ENCODE results near the gene SPRED2.

The SPRED2 gene

DNA sequence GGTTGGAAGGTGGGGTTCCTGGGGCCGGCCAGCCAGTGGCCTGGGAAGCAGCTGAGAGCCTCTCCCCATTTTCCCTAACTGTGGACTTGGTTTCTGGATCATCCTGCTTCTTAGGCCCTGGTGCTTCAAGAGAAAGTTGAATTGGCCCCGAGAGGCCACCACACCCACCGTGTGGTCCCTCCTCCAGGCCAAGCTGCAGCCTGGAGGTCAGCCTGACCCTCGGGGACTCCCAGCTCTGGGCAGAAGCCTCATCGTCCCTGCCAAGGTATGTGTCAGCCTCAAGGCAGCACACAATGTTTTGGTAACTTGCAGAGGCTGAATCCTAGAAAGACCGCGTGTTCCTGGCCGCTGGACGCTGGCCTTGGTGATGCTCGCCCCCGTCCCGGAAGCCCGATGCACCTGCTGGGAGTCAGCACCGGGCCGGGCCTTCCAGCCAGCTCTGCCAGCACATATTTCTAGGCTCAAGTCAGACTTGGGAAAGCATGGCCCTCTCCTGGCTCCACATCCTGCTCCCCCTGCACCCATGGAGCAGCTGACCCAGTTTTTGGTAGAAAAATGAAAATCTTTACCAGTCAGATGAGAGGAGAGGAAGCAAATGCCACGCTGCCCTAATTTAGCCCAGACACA is 132.2 kb downstream of the SPRED2 start:
- peak overlapping the region; percentile 85 for H3K27ac ChIP-seq
- DNase-seq (ENCODE audit: low read depth, low spot score): no peak
- peak overlapping the region; percentile 58 for H3K4me3 ChIP-seq
- TF ChIP-seq POLR2AphosphoS5 (IDR thresholded peaks at IDR 0.05; ENCODE audit: borderline replicate concordance, low read depth, low read length) (no peak), EZH2 (IDR thresholded peaks at IDR 0.05) (no peak), FOXP2 (optimal IDR thresholded peaks at IDR 0.05; ENCODE audit: control extremely low read depth, extremely low read length, insufficient read depth) (no peak)
- no peaks in the 10 kb centered on the region for H3K36me3 ChIP-seq (ENCODE audit: insufficient read depth, low read length)
- H3K9me3 ChIP-seq (ENCODE audit: low read depth, low read length): no peaks in the 10 kb centered on the region
- peak overlapping the region; percentile 46 for H3K9ac ChIP-seq (ENCODE audit: insufficient read length)

DNA sequence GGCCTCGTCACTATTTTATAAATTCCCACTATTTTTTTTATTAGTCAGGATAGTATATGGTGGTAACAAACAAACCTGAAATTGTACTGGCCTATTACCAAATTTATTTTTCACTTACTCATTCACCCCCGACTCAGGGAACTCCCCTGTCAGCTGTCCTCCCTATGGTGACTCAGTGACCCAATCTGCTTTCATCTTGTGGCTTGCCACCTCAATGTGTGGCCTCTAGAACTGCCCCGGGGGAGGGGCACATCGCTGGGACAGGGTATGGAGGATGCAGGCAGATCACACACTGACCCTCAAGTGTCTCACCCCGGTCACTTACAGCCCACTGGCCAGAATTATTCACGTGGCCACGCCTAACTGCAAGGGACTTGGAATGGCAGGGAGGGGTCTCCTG is 133.2 kb downstream of the SPRED2 start:
- no peak for DNase-seq (ENCODE audit: low read depth, low spot score)
- peak overlapping the region; percentile 7 for H3K9ac ChIP-seq (ENCODE audit: insufficient read length)
- no peak overlapping the region for H3K27ac ChIP-seq
- no peaks in the 10 kb centered on the region for H3K36me3 ChIP-seq (ENCODE audit: insufficient read depth, low read length)
- TF ChIP-seq FOXP2 (optimal IDR thresholded peaks at IDR 0.05; ENCODE audit: control extremely low read depth, extremely low read length, insufficient read depth) (no peak), EZH2 (IDR thresholded peaks at IDR 0.05) (no peak), POLR2AphosphoS5 (IDR thresholded peaks at IDR 0.05; ENCODE audit: borderline replicate concordance, low read depth, low read length) (no peak)
- H3K4me3 ChIP-seq: no peak overlapping the region
- H3K9me3 ChIP-seq (ENCODE audit: low read depth, low read length): no peaks in the 10 kb centered on the region

DNA sequence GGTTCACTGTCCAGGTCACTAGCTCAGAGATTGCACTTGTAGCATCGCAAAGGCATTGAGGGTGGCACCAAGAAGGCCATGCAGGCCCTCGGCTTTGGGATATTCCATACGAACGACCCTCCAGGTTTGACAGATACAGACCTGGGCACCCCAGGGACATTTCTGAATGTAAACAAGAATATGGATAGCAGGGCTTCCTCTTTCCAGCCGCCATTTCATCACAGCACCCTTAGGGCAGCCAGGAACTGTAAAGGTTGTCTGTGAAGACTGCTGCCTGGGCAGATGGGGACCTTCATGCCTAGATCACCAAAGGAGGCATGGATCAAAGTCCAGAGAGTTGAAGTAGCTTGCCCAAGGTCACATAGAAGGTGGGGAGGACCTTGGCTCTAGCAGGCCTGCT is 134.3 kb downstream of the SPRED2 start:
- DNase-seq (ENCODE audit: low read depth, low spot score): no peak
- no peak for TF ChIP-seq EZH2 (IDR thresholded peaks at IDR 0.05)
- no peak for TF ChIP-seq POLR2AphosphoS5 (IDR thresholded peaks at IDR 0.05; ENCODE audit: borderline replicate concordance, low read depth, low read length)
- TF ChIP-seq FOXP2 (optimal IDR thresholded peaks at IDR 0.05; ENCODE audit: control extremely low read depth, extremely low read length, insufficient read depth): no peak
- Histone ChIP-seq H3K9me3 (ENCODE audit: low read depth, low read length) (no peaks in the 10 kb centered on the region), H3K9ac (ENCODE audit: insufficient read length) (no peak overlapping the region), H3K36me3 (ENCODE audit: insufficient read depth, low read length) (no peaks in the 10 kb centered on the region), H3K4me3 (no peak overlapping the region), H3K27ac (no peak overlapping the region)

DNA sequence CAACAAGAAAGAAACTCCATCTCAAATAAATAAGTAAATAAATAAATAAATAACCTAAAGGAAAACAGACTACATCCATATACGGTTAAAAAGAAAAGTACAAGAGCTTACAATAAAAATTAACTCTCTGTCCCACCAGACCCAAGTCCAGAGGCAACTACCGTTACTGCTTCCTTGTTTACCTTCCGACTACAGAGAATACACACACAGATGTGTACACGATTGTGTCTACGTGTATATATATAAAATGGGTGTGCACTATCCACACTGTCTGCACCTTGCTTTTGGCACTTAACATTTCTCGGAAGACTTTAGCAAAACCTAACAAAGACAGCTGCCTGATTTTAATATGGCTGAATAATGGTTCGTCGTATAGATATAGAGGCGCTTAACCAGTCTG is 134.9 kb downstream of the SPRED2 start:
- Histone ChIP-seq H3K4me3 (no peak overlapping the region), H3K27ac (no peak overlapping the region), H3K36me3 (ENCODE audit: insufficient read depth, low read length) (no peaks in the 10 kb centered on the region), H3K9me3 (ENCODE audit: low read depth, low read length) (no peaks in the 10 kb centered on the region), H3K9ac (ENCODE audit: insufficient read length) (no peak overlapping the region)
- DNase-seq (ENCODE audit: low read depth, low spot score): no peak
- TF ChIP-seq POLR2AphosphoS5 (IDR thresholded peaks at IDR 0.05; ENCODE audit: borderline replicate concordance, low read depth, low read length) (no peak), EZH2 (IDR thresholded peaks at IDR 0.05) (no peak), FOXP2 (optimal IDR thresholded peaks at IDR 0.05; ENCODE audit: control extremely low read depth, extremely low read length, insufficient read depth) (no peak)

DNA sequence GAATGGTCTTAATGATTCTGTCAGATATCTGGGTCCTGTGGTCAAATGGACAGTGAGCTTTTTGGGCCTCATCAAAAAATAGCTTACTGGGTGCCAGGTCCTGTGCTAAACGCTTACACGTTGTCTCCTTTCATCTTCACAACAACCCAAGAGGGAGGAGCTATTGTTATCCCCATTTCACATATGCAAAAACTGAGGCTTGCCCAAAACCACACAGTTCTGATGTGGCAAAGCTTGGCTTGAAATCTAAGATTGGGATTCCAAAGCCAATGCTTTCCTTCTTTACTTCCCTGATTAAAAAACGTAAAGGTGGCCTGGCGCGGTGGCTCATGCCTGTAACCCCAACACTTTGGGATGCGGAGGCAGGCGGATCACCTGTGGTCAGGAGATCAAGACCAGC is 135.4 kb downstream of the SPRED2 start:
- H3K4me3 ChIP-seq: no peak overlapping the region
- H3K36me3 ChIP-seq (ENCODE audit: insufficient read depth, low read length): no peaks in the 10 kb centered on the region
- H3K9me3 ChIP-seq (ENCODE audit: low read depth, low read length): no peaks in the 10 kb centered on the region
- no peak for DNase-seq (ENCODE audit: low read depth, low spot score)
- no peak overlapping the region for H3K27ac ChIP-seq
- TF ChIP-seq POLR2AphosphoS5 (IDR thresholded peaks at IDR 0.05; ENCODE audit: borderline replicate concordance, low read depth, low read length) (no peak), FOXP2 (optimal IDR thresholded peaks at IDR 0.05; ENCODE audit: control extremely low read depth, extremely low read length, insufficient read depth) (no peak), EZH2 (IDR thresholded peaks at IDR 0.05) (no peak)
- H3K9ac ChIP-seq (ENCODE audit: insufficient read length): no peak overlapping the region

DNA sequence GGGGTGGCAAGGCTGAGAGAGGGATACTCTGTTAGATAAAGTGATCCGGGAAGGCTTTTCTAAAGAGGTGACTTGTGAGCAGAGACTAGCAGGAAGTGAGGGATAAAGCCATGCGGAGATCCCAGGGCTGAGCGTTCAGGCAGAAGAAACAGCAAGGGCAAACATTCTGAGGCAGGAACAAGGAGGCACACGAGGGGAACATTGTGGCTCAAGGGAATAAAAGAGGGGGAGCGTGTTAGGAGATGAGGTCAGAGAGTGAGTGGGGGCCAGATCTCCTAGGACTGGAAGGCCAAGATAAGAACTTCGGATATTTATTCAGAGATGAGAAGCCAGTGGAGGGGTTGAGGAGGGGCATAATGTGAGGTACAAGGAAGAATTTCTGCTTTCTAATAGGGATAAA is 137.7 kb downstream of the SPRED2 start:
- H3K9ac ChIP-seq (ENCODE audit: insufficient read length): no peak overlapping the region
- no peak overlapping the region for H3K4me3 ChIP-seq
- no peak for DNase-seq (ENCODE audit: low read depth, low spot score)
- H3K9me3 ChIP-seq (ENCODE audit: low read depth, low read length): no peaks in the 10 kb centered on the region
- no peak overlapping the region for H3K27ac ChIP-seq
- H3K36me3 ChIP-seq (ENCODE audit: insufficient read depth, low read length): no peaks in the 10 kb centered on the region
- no peak for TF ChIP-seq POLR2AphosphoS5 (IDR thresholded peaks at IDR 0.05; ENCODE audit: borderline replicate concordance, low read depth, low read length)
- TF ChIP-seq FOXP2 (optimal IDR thresholded peaks at IDR 0.05; ENCODE audit: control extremely low read depth, extremely low read length, insufficient read depth): no peak
- TF ChIP-seq EZH2 (IDR thresholded peaks at IDR 0.05): no peak

DNA sequence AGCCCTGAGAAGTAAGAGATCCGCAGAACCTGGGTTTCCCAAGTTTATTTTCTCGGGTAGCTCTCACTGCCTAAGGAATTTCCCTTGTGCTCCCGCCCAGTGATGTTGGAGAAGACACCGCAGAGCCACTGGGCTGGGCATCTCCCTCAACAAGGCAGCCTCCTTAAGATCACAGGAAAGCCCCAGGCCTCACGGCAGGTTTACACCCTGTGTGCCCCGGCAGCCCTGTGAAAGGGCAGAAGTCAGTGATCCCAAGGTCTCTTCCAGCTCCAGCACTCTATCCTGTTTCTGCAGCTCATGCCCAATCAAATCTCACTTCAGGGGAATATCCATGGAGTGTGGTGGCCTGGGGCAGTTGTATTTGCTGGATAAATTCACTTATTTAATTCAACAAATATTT is 138.3 kb downstream of the SPRED2 start:
- TF ChIP-seq POLR2AphosphoS5 (IDR thresholded peaks at IDR 0.05; ENCODE audit: borderline replicate concordance, low read depth, low read length): no peak
- no peak for TF ChIP-seq EZH2 (IDR thresholded peaks at IDR 0.05)
- no peak for TF ChIP-seq FOXP2 (optimal IDR thresholded peaks at IDR 0.05; ENCODE audit: control extremely low read depth, extremely low read length, insufficient read depth)
- DNase-seq (ENCODE audit: low read depth, low spot score): no peak
- Histone ChIP-seq H3K9me3 (ENCODE audit: low read depth, low read length) (no peaks in the 10 kb centered on the region), H3K36me3 (ENCODE audit: insufficient read depth, low read length) (no peaks in the 10 kb centered on the region), H3K27ac (no peak overlapping the region), H3K4me3 (no peak overlapping the region), H3K9ac (ENCODE audit: insufficient read length) (no peak overlapping the region)

DNA sequence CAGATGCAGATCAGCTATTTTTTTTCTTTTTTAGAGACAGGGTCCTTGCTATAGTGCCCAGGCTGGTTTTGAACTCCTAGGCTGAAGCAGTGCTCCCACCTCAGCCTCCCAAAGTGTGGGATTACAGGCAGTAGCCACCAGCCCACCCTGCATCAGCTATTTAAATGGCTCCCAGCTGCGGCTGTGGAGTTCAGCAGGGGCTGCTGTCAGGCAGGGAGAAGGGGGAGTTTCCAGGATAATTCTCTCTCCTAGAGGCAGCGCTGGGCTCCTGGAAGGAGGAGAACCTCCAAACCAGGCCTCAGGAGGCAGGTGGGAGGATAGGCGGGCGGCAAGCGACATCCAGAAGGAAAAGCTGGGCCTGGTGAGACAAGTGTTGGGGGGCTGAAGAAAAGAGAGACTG is 139.0 kb downstream of the SPRED2 start:
- H3K9ac ChIP-seq (ENCODE audit: insufficient read length): no peak overlapping the region
- no peaks in the 10 kb centered on the region for H3K9me3 ChIP-seq (ENCODE audit: low read depth, low read length)
- H3K4me3 ChIP-seq: no peak overlapping the region
- no peaks in the 10 kb centered on the region for H3K36me3 ChIP-seq (ENCODE audit: insufficient read depth, low read length)
- no peak overlapping the region for H3K27ac ChIP-seq
- no peak for DNase-seq (ENCODE audit: low read depth, low spot score)
- TF ChIP-seq FOXP2 (optimal IDR thresholded peaks at IDR 0.05; ENCODE audit: control extremely low read depth, extremely low read length, insufficient read depth) (no peak), POLR2AphosphoS5 (IDR thresholded peaks at IDR 0.05; ENCODE audit: borderline replicate concordance, low read depth, low read length) (no peak), EZH2 (IDR thresholded peaks at IDR 0.05) (no peak)

DNA sequence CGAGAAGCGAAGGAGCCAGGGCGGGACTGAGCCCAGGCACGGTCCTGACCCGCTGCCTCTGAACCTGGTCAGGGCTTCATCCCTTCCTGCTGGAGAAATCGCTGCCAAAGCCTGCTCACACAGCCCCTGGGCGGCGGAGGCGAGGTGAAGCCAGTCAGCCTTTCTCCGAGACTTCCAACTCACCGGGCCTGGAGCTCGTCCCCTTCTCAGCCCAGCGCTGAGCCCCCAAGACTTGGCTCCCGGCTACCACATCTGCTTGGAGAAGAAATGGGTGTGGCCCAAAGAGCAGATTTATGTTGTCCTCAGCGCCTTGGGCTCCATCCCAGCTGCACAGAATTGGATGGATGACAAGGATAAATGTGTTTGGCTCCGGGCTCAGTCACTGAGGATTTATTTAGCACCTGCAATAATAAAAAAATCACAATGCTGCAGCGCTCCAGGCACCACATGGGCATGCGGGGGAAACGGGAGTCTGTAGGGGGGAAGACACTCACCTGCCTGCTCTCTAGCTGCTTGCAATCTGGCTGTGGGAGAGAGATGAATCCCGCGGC is 139.9 kb downstream of the SPRED2 start:
- H3K36me3 ChIP-seq (ENCODE audit: insufficient read depth, low read length): no peaks in the 10 kb centered on the region
- no peaks in the 10 kb centered on the region for H3K9me3 ChIP-seq (ENCODE audit: low read depth, low read length)
- no peak overlapping the region for H3K27ac ChIP-seq
- no peak for TF ChIP-seq FOXP2 (optimal IDR thresholded peaks at IDR 0.05; ENCODE audit: control extremely low read depth, extremely low read length, insufficient read depth)
- TF ChIP-seq EZH2 (IDR thresholded peaks at IDR 0.05): no peak
- TF ChIP-seq POLR2AphosphoS5 (IDR thresholded peaks at IDR 0.05; ENCODE audit: borderline replicate concordance, low read depth, low read length): no peak
- H3K4me3 ChIP-seq: no peak overlapping the region
- no peak overlapping the region for H3K9ac ChIP-seq (ENCODE audit: insufficient read length)
- no peak for DNase-seq (ENCODE audit: low read depth, low spot score)
